HG03521 (cell line): ENCODE data around the gene EPHA6.
"Not testable (repeated sequence)": the region's sequence is repeated elsewhere in the genome, so short reads cannot be mapped to it uniquely, and the experiment has no call there.

Experiments used
- ATAC-seq: cut with Tn5 transposase; IDR thresholded peaks from one replicate; pipeline ENCODE4 v1.9.1; 2021; ENCODE audit warnings: mild to moderate bottlenecking, moderate library complexity; ENCODE audit not compliant: unreplicated experiment

Gene EPHA6

GRCh38 chr3:97575742-97576141 lies 761.3 kb downstream of the EPHA6 start:
- no peak for ATAC-seq

GRCh38 chr3:97576221-97576620 lies 761.8 kb downstream of the EPHA6 start:
- no peak for ATAC-seq

GRCh38 chr3:97579365-97579764 lies 765.0 kb downstream of the EPHA6 start:
- no peak for ATAC-seq

GRCh38 chr3:97610626-97611025 lies 796.2 kb downstream of the EPHA6 start:
- ATAC-seq = no peak

GRCh38 chr3:97612632-97613031 lies 798.2 kb downstream of the EPHA6 start:
- no peak for ATAC-seq

- ATAC-seq = no peak
Observed at GRCh38 chr3:97613139-97613538, 798.7 kb downstream of the EPHA6 start.

- not testable (repeated sequence) for ATAC-seq
Observed at GRCh38 chr3:97620514-97620913, 806.1 kb downstream of the EPHA6 start.

- ATAC-seq = no peak
Observed at GRCh38 chr3:97636465-97636864, 822.1 kb downstream of the EPHA6 start.

- no peak for ATAC-seq
Observed at GRCh38 chr3:97646932-97647331, 832.5 kb downstream of the EPHA6 start.

GRCh38 chr3:97647441-97647982 lies 833.1 kb downstream of the EPHA6 start:
- ATAC-seq = no peak

GRCh38 chr3:97655971-97656370 lies 841.6 kb downstream of the EPHA6 start:
- ATAC-seq = no peak

GRCh38 chr3:97656638-97657037 lies 842.2 kb downstream of the EPHA6 start:
- no peak for ATAC-seq

GRCh38 chr3:97658668-97659285 lies 844.4 kb downstream of the EPHA6 start:
- no peak for ATAC-seq

- ATAC-seq = no peak
Observed at GRCh38 chr3:97662264-97662663, 847.9 kb downstream of the EPHA6 start.

GRCh38 chr3:97662762-97663161 lies 848.4 kb downstream of the EPHA6 start:
- no peak for ATAC-seq

- ATAC-seq = no peak
Observed at GRCh38 chr3:97665896-97666295, 851.5 kb downstream of the EPHA6 start.

GRCh38 chr3:97670952-97671351 lies 856.6 kb downstream of the EPHA6 start:
- no peak for ATAC-seq

GRCh38 chr3:97673357-97673997 lies 859.1 kb downstream of the EPHA6 start:
- ATAC-seq = no peak

GRCh38 chr3:97674461-97674860 lies 860.1 kb downstream of the EPHA6 start:
- no peak for ATAC-seq

GRCh38 chr3:97680210-97680609 lies 865.8 kb downstream of the EPHA6 start:
- no peak for ATAC-seq

GRCh38 chr3:97680696-97681095 lies 866.3 kb downstream of the EPHA6 start:
- ATAC-seq = no peak

- ATAC-seq = no peak
Observed at GRCh38 chr3:97684490-97684889, 870.1 kb downstream of the EPHA6 start.

GRCh38 chr3:97686258-97686657 lies 871.9 kb downstream of the EPHA6 start:
- ATAC-seq = no peak
